PC-3 (cell line): ENCODE data around the gene RAB30. TPM values are rescaled to one million over a fixed set of nuclear protein-coding genes. Genes with fewer than 3 reads are reported as not detected.
"Not testable (repeated sequence)": the region's sequence is repeated elsewhere in the genome, so short reads cannot be mapped to it uniquely, and the experiment has no call there.

ENCODE experiments used
- ATAC-seq: fragments of 200-7000 bp; cut with Tn5 transposase; 2 replicates; pipeline ENCODE4 v1.9.1; 2020; ENCODE audit warnings: mild to moderate bottlenecking, moderate library complexity
- BruUV-seq: library from RNA; stranded (reverse); fragments of 400-500 nt; replicated peaks from 2 replicates; lab custom pipeline; 2021; lab: Mats Ljungman, UMichigan
- CTCF ChIA-PET: fragments of 300-600 bp; sonication (Branson Sonifier 250); formaldehyde crosslinking; loops from one replicate; lab custom pipeline; 2022; ENCODE audit warnings: antibody characterized with exemption; lab: Charles Lee
- POLR2A ChIA-PET: fragments of 300-600 bp; sonication (Branson Sonifier 250); formaldehyde crosslinking; loops from one replicate; lab custom pipeline; 2022; ENCODE audit warnings: antibody characterized with exemption; ENCODE audit not compliant: unreplicated experiment; lab: Charles Lee
- DNase-seq: peaks from one replicate; pipeline ENCODE4 v3.0.0-alpha.2; 2015
- H2AFZ ChIP-seq: fragments of 300-600 bp; sonication (generic); 2 replicates; pipeline ENCODE4 v1.6.0; 2016; ENCODE audit warnings: antibody characterized with exemption, low read length
- H3F3A ChIP-seq: fragments of 300-600 bp; sonication (generic); one replicate; pipeline ENCODE4 v1.6.0; 2017; ENCODE audit warnings: antibody characterized with exemption, low read length, control low read depth, mild to moderate bottlenecking; ENCODE audit not compliant: unreplicated experiment
- H3K27ac ChIP-seq: fragments of 300-600 bp; sonication (generic); 2 replicates; pipeline ENCODE4 v1.5.1; 2016; ENCODE audit warnings: mild to moderate bottlenecking, low read length
- H3K27me3 ChIP-seq: fragments of 300-600 bp; sonication (generic); 2 replicates; pipeline ENCODE4 v1.6.1; 2016; ENCODE audit warnings: low read length, mixed read lengths
- H3K36me3 ChIP-seq: fragments of 300-600 bp; sonication (generic); 2 replicates; pipeline ENCODE4 v1.6.1; 2016; ENCODE audit warnings: low read depth, mixed run types, low read length, mixed read lengths
- H3K4me1 ChIP-seq: fragments of 300-600 bp; sonication (generic); 2 replicates; pipeline ENCODE4 v1.5.1; 2016; ENCODE audit warnings: low read length; ENCODE audit not compliant: insufficient read depth
- H3K4me2 ChIP-seq: fragments of 300-600 bp; sonication (generic); 2 replicates; pipeline ENCODE4 v1.6.0; 2016; ENCODE audit warnings: low read length
- H3K4me3 ChIP-seq: fragments of 300-600 bp; sonication (generic); 2 replicates; pipeline ENCODE4 v1.5.1; 2016; ENCODE audit warnings: mild to moderate bottlenecking, low read length, mixed read lengths
- H3K79me2 ChIP-seq: fragments of 300-600 bp; sonication (generic); 2 replicates; pipeline ENCODE4 v1.6.1; 2017; ENCODE audit warnings: low read length, mixed read lengths
- H3K9ac ChIP-seq: fragments of 300-600 bp; sonication (generic); 2 replicates; pipeline ENCODE4 v1.6.0; 2016; ENCODE audit warnings: mild to moderate bottlenecking, low read length
- H3K9me2 ChIP-seq: fragments of 300-600 bp; sonication (generic); replicated peaks from 2 replicates; pipeline ENCODE4 v1.6.1; 2016; ENCODE audit warnings: mixed run types, low read length, mixed read lengths
- H3K9me3 ChIP-seq: fragments of 300-600 bp; sonication (generic); 2 replicates; pipeline ENCODE4 v1.6.1; 2016; ENCODE audit warnings: low read length, mixed read lengths
- H4K20me1 ChIP-seq: fragments of 300-600 bp; sonication (generic); 2 replicates; pipeline ENCODE4 v1.6.1; 2016; ENCODE audit warnings: low read length, mixed read lengths
- EZH2 ChIP-seq: fragments of 300-600 bp; sonication (generic); IDR thresholded peaks from one replicate; pipeline ENCODE4 v1.6.1; 2017; ENCODE audit warnings: antibody characterized with exemption, mild to moderate bottlenecking, low read length; ENCODE audit not compliant: unreplicated experiment
- EZH2phosphoT487 ChIP-seq: fragments of 300-600 bp; sonication (generic); IDR thresholded peaks from 2 replicates; pipeline ENCODE4 v1.6.1; 2018; ENCODE audit warnings: mild to moderate bottlenecking, antibody characterized with exemption, low read length, borderline replicate concordance
- intact Hi-C: fragments of 100-400 bp; cut with micrococcal nuclease; formaldehyde crosslinking; loops from 2 replicates; pipeline ENCODE4 v1.9.0; 2023
- total RNA-seq: library from RNA; depleted of rRNA; stranded (reverse); fragments of >200 nt; gene quantifications from 2 replicates; pipeline ENCODE4 v1.2.3, GENCODE V29; 2014
- TF ChIP-seq, protein P1 (sequence below): fragments of 300-600 bp; sonication (generic); conservative IDR thresholded peaks from 2 replicates; pipeline ENCODE4 v1.5.1; 2017; ENCODE audit warnings: antibody characterized with exemption, low read depth, mild to moderate bottlenecking, low read length

Gene RAB30
- total RNA-seq, 1 experiment from 2014 or later, result 6.6 TPM

DNA sequence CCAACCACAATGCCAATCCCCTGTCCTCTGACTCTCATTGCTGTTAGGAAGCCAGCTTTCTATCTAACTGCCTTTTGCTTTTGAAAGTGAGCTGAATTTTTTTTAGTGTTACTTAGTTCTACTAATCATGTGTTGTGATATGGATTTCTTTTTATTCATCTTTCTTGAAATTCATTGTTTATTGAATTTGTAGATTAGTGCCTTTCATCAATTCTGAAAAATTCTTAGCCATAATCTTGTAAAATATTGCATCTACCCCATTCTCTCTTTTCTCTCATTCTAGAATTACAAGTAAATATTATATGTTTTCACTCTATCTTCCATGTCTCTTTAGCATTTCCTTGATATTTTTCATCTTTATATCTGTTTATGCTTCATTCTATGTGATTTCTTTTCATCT, 122.3 kb downstream of the RAB30 start:
- Histone ChIP-seq H3K9me2 (no peaks in the 10 kb centered on the region), H4K20me1 (no peaks in the 10 kb centered on the region), H3K36me3 (no peaks in the 10 kb centered on the region), H3K79me2 (no peaks in the 10 kb centered on the region), H3K4me2 (no peak overlapping the region), H3K9me3 (no peaks in the 10 kb centered on the region), H3K4me1 (no peaks in the 10 kb centered on the region), H3K27me3 (no peaks in the 10 kb centered on the region), H2AFZ (no peak overlapping the region), H3K27ac (no peak overlapping the region), H3K9ac (no peak overlapping the region), H3K4me3 (no peak overlapping the region), H3F3A (no peaks in the 10 kb centered on the region)
- intact Hi-C loops, result no loop called here
- BruUV-seq, result no TSS peak
- no peak for TF ChIP-seq EZH2
- TF ChIP-seq, protein P1, sequence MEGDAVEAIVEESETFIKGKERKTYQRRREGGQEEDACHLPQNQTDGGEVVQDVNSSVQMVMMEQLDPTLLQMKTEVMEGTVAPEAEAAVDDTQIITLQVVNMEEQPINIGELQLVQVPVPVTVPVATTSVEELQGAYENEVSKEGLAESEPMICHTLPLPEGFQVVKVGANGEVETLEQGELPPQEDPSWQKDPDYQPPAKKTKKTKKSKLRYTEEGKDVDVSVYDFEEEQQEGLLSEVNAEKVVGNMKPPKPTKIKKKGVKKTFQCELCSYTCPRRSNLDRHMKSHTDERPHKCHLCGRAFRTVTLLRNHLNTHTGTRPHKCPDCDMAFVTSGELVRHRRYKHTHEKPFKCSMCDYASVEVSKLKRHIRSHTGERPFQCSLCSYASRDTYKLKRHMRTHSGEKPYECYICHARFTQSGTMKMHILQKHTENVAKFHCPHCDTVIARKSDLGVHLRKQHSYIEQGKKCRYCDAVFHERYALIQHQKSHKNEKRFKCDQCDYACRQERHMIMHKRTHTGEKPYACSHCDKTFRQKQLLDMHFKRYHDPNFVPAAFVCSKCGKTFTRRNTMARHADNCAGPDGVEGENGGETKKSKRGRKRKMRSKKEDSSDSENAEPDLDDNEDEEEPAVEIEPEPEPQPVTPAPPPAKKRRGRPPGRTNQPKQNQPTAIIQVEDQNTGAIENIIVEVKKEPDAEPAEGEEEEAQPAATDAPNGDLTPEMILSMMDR, result no peak
- TF ChIP-seq EZH2phosphoT487, result no peak
- ATAC-seq (no peak), DNase-seq (no peak)
- ChIA-PET CTCF (no interaction called here), POLR2A (no interaction called here)

DNA sequence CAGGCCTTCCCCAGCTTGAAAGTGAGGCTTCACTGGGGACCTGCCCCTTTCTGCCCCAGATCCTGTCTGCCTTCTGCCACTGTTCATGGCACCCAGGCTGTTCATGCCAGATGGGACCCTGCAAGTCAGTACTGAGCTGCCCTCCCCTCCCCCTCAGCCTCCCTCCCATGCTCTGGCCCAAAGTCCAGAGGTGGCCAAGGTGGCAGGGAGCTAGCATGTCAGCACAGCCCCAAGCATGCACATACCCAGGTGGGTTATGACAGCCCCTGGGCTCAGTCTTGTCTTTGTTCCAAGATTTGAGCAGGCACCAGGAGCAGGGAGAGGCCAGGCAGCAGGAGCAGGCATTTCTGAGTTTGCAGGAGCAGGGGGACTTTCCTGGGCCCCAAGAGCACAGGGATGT, 126.0 kb downstream of the RAB30 start:
- H3K9me2 ChIP-seq, result no peaks in the 10 kb centered on the region
- no peak overlapping the region for H3K27ac ChIP-seq
- no peak overlapping the region for H3K4me2 ChIP-seq
- no peak overlapping the region for H3K4me3 ChIP-seq
- CTCF ChIA-PET, result no interaction called here
- ATAC-seq (no peak), DNase-seq (no peak)
- no peaks in the 10 kb centered on the region for H3K4me1 ChIP-seq
- BruUV-seq, result no TSS peak
- no peak overlapping the region for H2AFZ ChIP-seq
- intact Hi-C loops, result no loop called here
- TF ChIP-seq, protein P1, result no peak
- no peak for TF ChIP-seq EZH2phosphoT487
- TF ChIP-seq EZH2, result no peak
- no peak overlapping the region for H3K9ac ChIP-seq
- H3F3A ChIP-seq, result no peaks in the 10 kb centered on the region
- no peaks in the 10 kb centered on the region for H4K20me1 ChIP-seq
- H3K27me3 ChIP-seq, result no peaks in the 10 kb centered on the region
- H3K9me3 ChIP-seq, result no peaks in the 10 kb centered on the region
- H3K36me3 ChIP-seq, result no peaks in the 10 kb centered on the region
- POLR2A ChIA-PET, result no interaction called here
- no peaks in the 10 kb centered on the region for H3K79me2 ChIP-seq

DNA sequence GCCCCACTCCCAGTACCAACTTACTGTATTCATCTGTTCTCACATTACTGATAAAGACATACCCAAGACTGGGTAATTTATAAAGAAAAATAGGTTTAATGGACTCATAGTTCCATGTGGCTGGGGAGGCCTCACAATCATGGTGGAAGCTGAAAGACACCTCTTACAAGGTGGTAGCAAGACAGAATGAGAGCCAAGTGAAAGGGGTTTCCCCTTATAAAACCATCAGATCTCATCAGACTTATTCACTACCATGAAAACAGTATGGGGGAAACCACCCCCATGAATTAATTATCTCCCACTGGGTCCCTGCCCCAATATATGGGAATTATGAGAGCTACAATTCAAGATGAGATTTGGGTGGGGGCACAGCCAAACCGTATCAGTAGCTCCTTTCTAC, 126.7 kb downstream of the RAB30 start:
- H2AFZ ChIP-seq, H3K27ac ChIP-seq, POLR2A ChIA-PET, DNase-seq, H4K20me1 ChIP-seq, H3K79me2 ChIP-seq, ATAC-seq, H3K4me3 ChIP-seq, H3K9me3 ChIP-seq, BruUV-seq, H3K27me3 ChIP-seq, CTCF ChIA-PET, H3K4me1 ChIP-seq, H3K9me2 ChIP-seq, H3F3A ChIP-seq, H3K4me2 ChIP-seq, H3K36me3 ChIP-seq, H3K9ac ChIP-seq, intact Hi-C loops: not testable (repeated sequence)
